NAMALWA (cell line): ENCODE data around the gene WDFY3.

Experiments
- DNase-seq: peaks from one replicate; pipeline ENCODE4 v3.0.0-alpha.2; 2015; ENCODE audit warnings: low spot score

Gene WDFY3

GRCh38 chr4:84790769-84791565, 175.5 kb downstream of the WDFY3 start:
- DNase-seq: no peak

GRCh38 chr4:84786478-84786877, 180.0 kb downstream of the WDFY3 start:
- no peak for DNase-seq

GRCh38 chr4:84782517-84782916, 184.0 kb downstream of the WDFY3 start:
- DNase-seq: no peak

GRCh38 chr4:84780719-84781118, 185.8 kb downstream of the WDFY3 start:
- no peak for DNase-seq

GRCh38 chr4:84778041-84778440, 188.4 kb downstream of the WDFY3 start:
- no peak for DNase-seq

- DNase-seq: no peak
These were observed 199.3 kb downstream of the WDFY3 start for GRCh38 chr4:84767168-84767567.

GRCh38 chr4:84753321-84753972, 213.0 kb downstream of the WDFY3 start:
- DNase-seq: no peak

- no peak for DNase-seq
These were observed 214.8 kb downstream of the WDFY3 start for GRCh38 chr4:84751707-84752106.

GRCh38 chr4:84750960-84751283, 215.6 kb downstream of the WDFY3 start:
- no peak for DNase-seq

GRCh38 chr4:84750260-84750959, 216.1 kb downstream of the WDFY3 start:
- DNase-seq: peak; percentile 59

GRCh38 chr4:84740057-84740456, 226.4 kb downstream of the WDFY3 start:
- DNase-seq: no peak

- no peak for DNase-seq
These were observed 227.9 kb downstream of the WDFY3 start for GRCh38 chr4:84738622-84739021.

- no peak for DNase-seq
These were observed 228.8 kb downstream of the WDFY3 start for GRCh38 chr4:84737656-84738055.

GRCh38 chr4:84734037-84734436, 232.5 kb downstream of the WDFY3 start:
- DNase-seq: no peak

GRCh38 chr4:84733343-84734033, 233.0 kb downstream of the WDFY3 start:
- DNase-seq: no peak

GRCh38 chr4:84730375-84730774, 236.1 kb downstream of the WDFY3 start:
- no peak for DNase-seq

- DNase-seq: no peak
These were observed 239.0 kb downstream of the WDFY3 start for GRCh38 chr4:84727491-84727890.

- no peak for DNase-seq
These were observed 240.1 kb downstream of the WDFY3 start for GRCh38 chr4:84726356-84726755.

GRCh38 chr4:84722720-84723119, 243.8 kb downstream of the WDFY3 start:
- no peak for DNase-seq

GRCh38 chr4:84719115-84719514, 247.4 kb downstream of the WDFY3 start:
- DNase-seq: no peak

GRCh38 chr4:84718699-84719098, 247.8 kb downstream of the WDFY3 start:
- no peak for DNase-seq

- DNase-seq: no peak
These were observed 255.9 kb downstream of the WDFY3 start for GRCh38 chr4:84710548-84710947.
